HCT116 (cell line): ENCODE measurements around the gene KIAA0319L. TPM values are rescaled to one million over a fixed set of nuclear protein-coding genes. Genes with fewer than 3 reads are reported as not detected.

Source experiments
- ATAC-seq: fragments of 200-7000 bp; cut with Tn5 transposase; 2 replicates; pipeline ENCODE4 v1.9.1; 2020; ENCODE audit warnings: mild to moderate bottlenecking, moderate library complexity
- BruUV-seq: library from RNA; stranded (reverse); fragments of 400-500 nt; replicated peaks from 2 replicates; lab custom pipeline; 2021; lab: Mats Ljungman, UMichigan
- CTCF ChIA-PET: fragments of 300-600 bp; sonication (Branson Sonifier 250); formaldehyde crosslinking; loops from one replicate; lab custom pipeline; 2021; ENCODE audit warnings: antibody characterized with exemption; lab: Charles Lee
- POLR2A ChIA-PET: fragments of 300-600, 350-600 bp; sonication (Branson Sonifier 250); formaldehyde crosslinking; loops from one replicate; lab custom pipeline; 2021; ENCODE audit warnings: antibody characterized with exemption; lab: Charles Lee
- RAD21 ChIA-PET, 2 experiments: fragments of 300-600 bp; sonication (Branson Sonifier 250); formaldehyde crosslinking; loops; one replicate each; lab custom pipeline; 2023; ENCODE audit warnings: low total read pairs in 2 of 2; ENCODE audit not compliant: uncharacterized antibody in 2 of 2, unreplicated experiment in 2 of 2, low non-redundant PET in 1 of 2; lab: Charles Lee
- DNase-seq: peaks from one replicate; pipeline ENCODE4 v3.0.0-alpha.2; 2010; ENCODE audit warnings: low read depth, low spot score
- H2AFZ ChIP-seq: fragments of 200-600 bp; shearing (Covaris generic), sonication (generic); 2 replicates; pipeline ENCODE4 v1.6.1; 2017; ENCODE audit warnings: low read depth, mixed run types, mixed read lengths, antibody characterized with exemption, low read length; ENCODE audit not compliant: poor library complexity, severe bottlenecking
- H3K27ac ChIP-seq: 2 replicates; pipeline ENCODE4 v1.5.1; 2012; ENCODE audit warnings: low read depth, low read length
- H3K27me3 ChIP-seq: fragments of 200-600 bp; sonication (generic); 2 replicates; pipeline ENCODE4 v1.6.1; 2016; ENCODE audit warnings: mixed run types, low read length, mixed read lengths; ENCODE audit not compliant: insufficient read depth
- H3K36me3 ChIP-seq, 2 experiments: fragments of 200-500 bp in 1 of 2; fragments of 200-600 bp in 1 of 2; sonication (Bioruptor generic) in 1 of 2; sonication (generic) in 1 of 2; 2 replicates each; pipeline versions ENCODE4 v1.5.1 to v1.6.1; 2014 to 2016; ENCODE audit warnings: low read length in 2 of 2, inconsistent platforms in 1 of 2, mixed read lengths in 1 of 2, mixed run types in 1 of 2; ENCODE audit not compliant: insufficient read depth in 2 of 2, control insufficient read depth in 1 of 2
- H3K4me1 ChIP-seq, 2 experiments: fragments of 200-600 bp in 1 of 2; sonication (generic) in 1 of 2; 2 replicates each; pipeline versions ENCODE4 v1.5.1 to v1.6.1; 2012 to 2017; ENCODE audit warnings: low read length in 2 of 2, inconsistent platforms in 1 of 2, mild to moderate bottlenecking in 1 of 2, mixed read lengths in 1 of 2, mixed run types in 1 of 2, moderate library complexity in 1 of 2; ENCODE audit not compliant: insufficient read depth in 2 of 2, control insufficient read depth in 1 of 2
- H3K4me2 ChIP-seq: fragments of 200-600 bp; sonication (generic); 2 replicates; pipeline ENCODE4 v1.6.1; 2017; ENCODE audit warnings: mixed run types, low read length, mixed read lengths
- H3K4me3 ChIP-seq, 2 experiments: fragments of 200-600 bp in 1 of 2; sonication (generic) in 1 of 2; replicated peaks in 1 of 2; 2 replicates each; pipeline ENCODE4 v1.5.1; 2011 to 2016; ENCODE audit warnings: low read length in 2 of 2, control low read depth in 1 of 2, low read depth in 1 of 2, mild to moderate bottlenecking in 1 of 2, mixed read lengths in 1 of 2, mixed run types in 1 of 2
- H3K79me2 ChIP-seq: fragments of 200-600 bp; sonication (generic); 2 replicates; pipeline ENCODE4 v1.6.1; 2017; ENCODE audit warnings: mild to moderate bottlenecking, mixed run types, low read length, moderate library complexity, mixed read lengths; ENCODE audit not compliant: insufficient read depth
- H3K9ac ChIP-seq: fragments of 200-600 bp; sonication (generic); 2 replicates; pipeline ENCODE4 v1.6.1; 2016; ENCODE audit warnings: low read length, mixed read lengths
- H3K9me2 ChIP-seq: fragments of 200-600 bp; sonication (generic), shearing (Covaris generic); 2 replicates; pipeline ENCODE4 v1.6.1; 2017; ENCODE audit warnings: mixed run types, mild to moderate bottlenecking, moderate library complexity; ENCODE audit not compliant: insufficient read depth
- H3K9me3 ChIP-seq, 2 experiments: fragments of 200-500 bp in 1 of 2; fragments of 200-600 bp in 1 of 2; sonication (Bioruptor generic) in 1 of 2; sonication (generic) in 1 of 2; 2 replicates each; pipeline ENCODE4 v1.6.1; 2014 to 2017; ENCODE audit warnings: low read length in 2 of 2, mixed read lengths in 2 of 2, inconsistent platforms in 1 of 2, low read depth in 1 of 2, mild to moderate bottlenecking in 1 of 2, mixed run types in 1 of 2, moderate library complexity in 1 of 2; ENCODE audit not compliant: control insufficient read depth in 1 of 2, insufficient read depth in 1 of 2
- H4K20me1 ChIP-seq: fragments of 200-600 bp; sonication (generic), shearing (Covaris generic); 2 replicates; pipeline ENCODE4 v1.6.1; 2017; ENCODE audit warnings: mixed run types, mild to moderate bottlenecking, moderate library complexity; ENCODE audit not compliant: insufficient read depth
- CBX3 ChIP-seq: IDR thresholded peaks from 2 replicates; pipeline ENCODE4 v1.6.1; 2012; ENCODE audit warnings: low read depth
- CEBPB ChIP-seq: IDR thresholded peaks from 2 replicates; pipeline ENCODE4 v1.6.1; 2012; ENCODE audit warnings: low read depth
- EGR1 ChIP-seq: IDR thresholded peaks from 2 replicates; pipeline ENCODE4 v1.6.1; 2012; ENCODE audit warnings: low read depth
- ELF1 ChIP-seq: IDR thresholded peaks from 2 replicates; pipeline ENCODE4 v1.6.1; 2012; ENCODE audit warnings: low read depth, borderline replicate concordance
- EZH2phosphoT487 ChIP-seq: fragments of 200-600 bp; IDR thresholded peaks from 2 replicates; pipeline ENCODE4 v1.6.1; 2018; ENCODE audit warnings: antibody characterized with exemption, borderline replicate concordance
- FOSL1 ChIP-seq: IDR thresholded peaks from 2 replicates; pipeline ENCODE4 v1.6.1; 2012; ENCODE audit warnings: low read depth
- SIN3A ChIP-seq: IDR thresholded peaks from 2 replicates; pipeline ENCODE4 v1.6.1; 2012; ENCODE audit warnings: low read depth
- SP1 ChIP-seq: IDR thresholded peaks from 2 replicates; pipeline ENCODE4 v1.6.1; 2012; ENCODE audit warnings: low read depth
- TCF7L2 ChIP-seq: IDR thresholded peaks from 2 replicates; pipeline ENCODE4 v1.7.0; 2011; ENCODE audit warnings: borderline replicate concordance, inconsistent platforms; ENCODE audit not compliant: insufficient read depth, insufficient read length; ENCODE audit errors: extremely low read depth
- intact Hi-C: fragments of 100-400 bp; cut with micrococcal nuclease; formaldehyde crosslinking; loops from 2 replicates; pipeline ENCODE4 v1.10.0; 2022
- total RNA-seq: library from RNA; stranded (reverse); gene quantifications from one replicate; pipeline ENCODE4 v1.2.1, GENCODE V29; 2021; ENCODE audit not compliant: unreplicated experiment
- TF ChIP-seq, protein P1 (sequence below): IDR thresholded peaks from 2 replicates; pipeline ENCODE4 v1.6.1; 2012

KIAA0319L gene
- total RNA-seq, 1 experiment from 2014 or later: 35.6 TPM

GRCh38 chr1:35511305-35511704, 45.9 kb downstream of the KIAA0319L start:
- POLR2A ChIA-PET: no interaction called here

GRCh38 chr1:35509558-35509957, 47.6 kb downstream of the KIAA0319L start:
- ChIA-PET POLR2A (no interaction called here), RAD21 (no interaction called here), CTCF (no interaction called here)
- Histone ChIP-seq H3K79me2 (peaks cover 22% of the 10 kb centered on the region), H2AFZ (no peak overlapping the region), H3K4me1 (peaks cover 15 to 25% of the 10 kb centered on the region in 2 experiments; a peak in 2 of 4 replicates), H3K27me3 (no peaks in the 10 kb centered on the region), H3K36me3 (no peaks in the 10 kb centered on the region), H3K27ac (no peak overlapping the region), H3K9me2 (no peaks in the 10 kb centered on the region), H3K9me3 (no peaks in the 10 kb centered on the region), H3K4me2 (no peak overlapping the region), H4K20me1 (no peaks in the 10 kb centered on the region), H3K4me3 (no peak overlapping the region), H3K9ac (no peak overlapping the region)
- BruUV-seq: no TSS peak
- intact Hi-C loops: no loop called here
- TF ChIP-seq CBX3 (no peak), CEBPB (no peak), ELF1 (no peak), SIN3A (no peak)
- ATAC-seq: no peak
- DNase-seq: no peak

More at GRCh38 chr1:35511305-35511704, 45.9 kb downstream of the KIAA0319L start:
- H3K4me2 ChIP-seq: no peak overlapping the region
- ATAC-seq: no peak
- DNase-seq: no peak
- RAD21 ChIA-PET: no interaction called here
- no peaks in the 10 kb centered on the region for H4K20me1 ChIP-seq
- peaks cover 7 to 21% of the 10 kb centered on the region in 2 experiments; a peak in 2 of 4 replicates for H3K4me1 ChIP-seq
- no peak for TF ChIP-seq FOSL1
- TF ChIP-seq EGR1: no peak
- TF ChIP-seq CBX3: no peak
- TF ChIP-seq SIN3A: no peak
- TF ChIP-seq, protein P1, sequence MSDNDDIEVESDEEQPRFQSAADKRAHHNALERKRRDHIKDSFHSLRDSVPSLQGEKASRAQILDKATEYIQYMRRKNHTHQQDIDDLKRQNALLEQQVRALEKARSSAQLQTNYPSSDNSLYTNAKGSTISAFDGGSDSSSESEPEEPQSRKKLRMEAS: no peak
- TF ChIP-seq EZH2phosphoT487: no peak
- no peak for TF ChIP-seq TCF7L2
- no peak for TF ChIP-seq SP1
- H3K79me2 ChIP-seq: peaks cover 32% of the 10 kb centered on the region
- CTCF ChIA-PET: no interaction called here
- no peak overlapping the region for H3K27ac ChIP-seq
- no peaks in the 10 kb centered on the region for H3K27me3 ChIP-seq
- no peak overlapping the region for H2AFZ ChIP-seq
- H3K36me3 ChIP-seq: 0 out of 4 replicates have a peak, but pooled peaks cover 0 to 3% of the 10 kb centered on the region in 2 experiments
- no peaks in the 10 kb centered on the region for H3K9me2 ChIP-seq
- H3K9me3 ChIP-seq: no peaks in the 10 kb centered on the region
- BruUV-seq: no TSS peak
- no peak overlapping the region for H3K4me3 ChIP-seq
- H3K9ac ChIP-seq: no peak overlapping the region
- intact Hi-C loops: no loop called here
